KMS-11 (cell line): ENCODE results near the gene TMEM79.

Experiments
- H2AFZ ChIP-seq: fragments of 200-600 bp; sonication (generic); 2 replicates; pipeline ENCODE4 v1.6.1; 2016; ENCODE audit warnings: antibody characterized with exemption, mixed run types, low read depth
- H3K27ac ChIP-seq: fragments of 200-600 bp; sonication (generic); 2 replicates; pipeline ENCODE4 v1.6.1; 2016; ENCODE audit warnings: mild to moderate bottlenecking, mixed run types
- H3K27me3 ChIP-seq: fragments of 200-600 bp; sonication (generic); 2 replicates; pipeline ENCODE4 v1.6.1; 2017; ENCODE audit warnings: mild to moderate bottlenecking, low read depth, mixed run types, moderate library complexity; ENCODE audit not compliant: insufficient read depth
- H3K36me3 ChIP-seq: fragments of 200-600 bp; sonication (generic); 2 replicates; pipeline ENCODE4 v1.6.1; 2017; ENCODE audit warnings: mild to moderate bottlenecking, mixed run types; ENCODE audit not compliant: insufficient read depth
- H3K4me1 ChIP-seq: fragments of 200-600 bp; sonication (generic); 2 replicates; pipeline ENCODE4 v1.6.1; 2016; ENCODE audit warnings: mild to moderate bottlenecking, low read depth, mixed run types; ENCODE audit not compliant: poor library complexity, severe bottlenecking
- H3K4me2 ChIP-seq: fragments of 200-600 bp; sonication (generic); 2 replicates; pipeline ENCODE4 v1.7.0; 2016; ENCODE audit warnings: mild to moderate bottlenecking, mixed run types
- H3K4me3 ChIP-seq: fragments of 200-600 bp; sonication (generic); IDR thresholded peaks from 2 replicates; pipeline ENCODE4 v1.6.1; 2017; ENCODE audit warnings: low read depth, low read length, mixed read lengths; ENCODE audit not compliant: insufficient read depth
- H3K79me2 ChIP-seq: fragments of 200-600 bp; sonication (generic); 2 replicates; pipeline ENCODE4 v1.6.1; 2016; ENCODE audit warnings: low read depth, mixed run types; ENCODE audit not compliant: insufficient read depth
- H3K9ac ChIP-seq: fragments of 200-600 bp; sonication (generic); 2 replicates; pipeline ENCODE4 v1.6.1; 2016; ENCODE audit warnings: mild to moderate bottlenecking, mixed run types
- H4K20me1 ChIP-seq: fragments of 200-600 bp; sonication (generic); 2 replicates; pipeline ENCODE4 v1.6.1; 2016; ENCODE audit warnings: mild to moderate bottlenecking, mixed run types; ENCODE audit not compliant: insufficient read depth
- CTCF ChIP-seq: fragments of 200-600 bp; sonication (generic); conservative IDR thresholded peaks from 2 replicates; pipeline ENCODE4 v1.6.1; 2017; ENCODE audit warnings: low read depth, mild to moderate bottlenecking, antibody characterized with exemption, low read length, moderate library complexity, mixed read lengths

TMEM79 gene

DNA sequence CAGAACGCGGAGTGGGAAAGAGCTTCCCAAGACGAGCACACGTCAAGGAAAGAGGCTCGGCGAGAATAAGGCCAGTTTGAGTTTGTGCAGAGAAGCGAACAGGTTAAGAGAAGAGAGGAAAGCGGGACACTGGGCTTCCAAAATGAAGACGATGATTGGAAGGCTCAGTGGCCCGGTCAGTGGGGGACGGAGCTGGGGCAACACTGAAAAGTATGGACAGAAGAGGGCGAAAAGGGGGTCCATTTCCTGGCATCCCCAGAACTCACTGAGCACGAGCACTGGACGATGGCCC lies 53.7 kb downstream of the TMEM79 start:
- Histone ChIP-seq H3K4me1 (peaks cover 24% of the 10 kb centered on the region), H4K20me1 (peaks cover 22% of the 10 kb centered on the region), H3K4me3 (peak overlapping the region; percentile 100), H3K4me2 (peak overlapping the region; percentile 79), H3K9ac (peak overlapping the region; percentile 65), H3K79me2 (peaks cover 50% of the 10 kb centered on the region), H3K27me3 (no peaks in the 10 kb centered on the region), H3K27ac (peak overlapping the region; percentile 79), H2AFZ (peak overlapping the region; percentile 47), H3K36me3 (peaks cover 37% of the 10 kb centered on the region; the same call in 1 of the 2 replicates)
- no peak; the same call in 1 of the 2 replicates for TF ChIP-seq CTCF

DNA sequence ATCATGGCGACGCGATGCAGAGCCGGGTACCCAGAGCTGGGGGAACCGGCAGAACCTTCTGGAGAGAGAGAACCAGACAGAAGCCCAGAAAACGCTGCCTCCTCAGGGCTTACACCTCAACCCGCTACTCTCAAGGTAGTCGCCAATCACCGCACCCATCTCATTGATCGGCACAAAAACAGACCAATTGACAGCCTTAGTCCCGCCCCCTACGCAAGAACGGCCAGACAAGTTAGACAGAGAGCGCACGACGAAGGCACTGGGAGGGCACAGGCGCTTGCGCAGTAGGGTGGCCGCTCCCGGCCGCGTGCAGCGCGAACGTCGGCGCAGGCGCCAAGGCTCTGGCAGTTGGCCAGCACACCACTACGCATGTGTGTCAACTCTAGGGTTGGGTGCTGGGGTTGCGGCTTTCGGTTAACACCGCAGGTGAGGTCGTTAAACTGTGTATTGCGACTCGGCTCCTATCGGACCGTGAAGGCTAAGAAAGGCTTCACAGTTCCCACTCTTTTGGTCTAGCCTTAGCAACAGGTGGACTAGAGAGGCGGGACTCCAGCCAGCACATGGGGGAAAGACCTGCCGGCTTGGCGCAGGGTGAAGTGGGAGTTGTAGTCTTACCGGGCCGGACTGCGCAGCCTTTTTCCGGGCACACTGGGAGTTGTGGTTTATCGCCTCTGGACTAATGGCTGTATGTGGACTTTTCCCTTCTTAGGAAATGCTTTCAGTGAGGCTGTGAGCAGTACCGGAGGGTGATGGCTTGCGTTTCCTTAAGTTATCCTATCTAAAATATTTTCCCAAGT lies 54.3 kb downstream of the TMEM79 start, which contains the start of the genes CCT3 and TSACC:
TSS of gene CCT3 (minus strand) at position 113 of the 797 bp plus-strand sequence. CDS start at position 5, 108 bp downstream.
TSS of gene TSACC (plus strand) at position 347 of the 797 bp plus-strand sequence. CDS start 1,232 bp downstream, outside the sequence.
- Histone ChIP-seq H3K4me1 (peaks cover 24% of the 10 kb centered on the region), H2AFZ (peak within 1 kb of the TSS; percentile 47), H3K4me3 (peak within 1 kb of the TSS; percentile 100), H3K4me2 (peak within 1 kb of the TSS; percentile 79), H3K9ac (peak within 1 kb of the TSS; percentile 65), H3K27me3 (no peaks in the 10 kb centered on the region), H3K79me2 (peaks cover 46% of the 10 kb centered on the region), H3K27ac (peak within 1 kb of the TSS; percentile 79), H4K20me1 (peaks cover 22% of the 10 kb centered on the region), H3K36me3 (peaks cover 32% of the 10 kb centered on the region; the same call in 1 of the 2 replicates)
- no peak for TF ChIP-seq CTCF
